K562 (cell line): ENCODE results near the gene SFXN3. TPM values are rescaled to one million over a fixed set of nuclear protein-coding genes. Genes with fewer than 3 reads are reported as not detected.

Source experiments
- ATAC-seq: fragments of 200-7000 bp; cut with Tn5 transposase; 3 replicates; pipeline ENCODE4 v1.9.1; 2020; ENCODE audit warnings: moderate library complexity
- BruUV-seq: library from RNA; stranded (reverse); fragments of 400-500 nt; replicated peaks from 2 replicates; lab custom pipeline; 2021; lab: Mats Ljungman, UMichigan
- CTCF ChIA-PET: fragments of 300-600 bp; formaldehyde crosslinking; extraction: SDS; loops from one replicate; lab custom pipeline; 2021; ENCODE audit warnings: low intra/inter-chr PET ratio; lab: Yijun Ruan, JAX
- POLR2A ChIA-PET: fragments of 300-600, 350-650 bp; sonication (Branson Sonifier 250); formaldehyde crosslinking; extraction: SDS; loops from one replicate; lab custom pipeline; 2021; ENCODE audit warnings: antibody characterized with exemption, inconsistent platforms; lab: Yijun Ruan, JAX
- DNase-seq, 4 experiments: peaks; one replicate each; pipeline versions ENCODE4 v3.0.0 to v3.0.0-alpha.2; 2011 to 2018; ENCODE audit warnings: low spot score in 3 of 4, mixed read lengths in 3 of 4; ENCODE audit errors: extremely low read depth in 1 of 4
- FAIRE-seq: peaks from 2 replicates; lab custom pipeline; 2011; peaks lifted over from hg19 to GRCh38; lab: Jason Lieb, UNC
- H2AFZ ChIP-seq: 2 replicates; pipeline ENCODE4 v1.6.0; 2011; ENCODE audit warnings: low read depth, low read length, control low read depth, inconsistent platforms
- H3K27ac ChIP-seq: fragments of 200-600 bp; 3 replicates; pipeline ENCODE4 v1.8.0; 2011; ENCODE audit warnings: low read depth, mild to moderate bottlenecking, control low read depth, inconsistent platforms, low read length, moderate library complexity, mixed read lengths; ENCODE audit errors: extremely low read depth
- H3K27me3 ChIP-seq, 2 experiments: fragments of 300-600 bp in 1 of 2; 2 replicates in 1 of 2; 3 replicates in 1 of 2; pipeline versions ENCODE4 v1.6.0 to v1.8.0; 2011; ENCODE audit warnings: inconsistent platforms in 2 of 2, low read length in 2 of 2, mild to moderate bottlenecking in 1 of 2, mixed read lengths in 1 of 2, moderate library complexity in 1 of 2; ENCODE audit not compliant: control insufficient read depth in 2 of 2, insufficient read depth in 2 of 2
- H3K36me3 ChIP-seq: fragments of 300-600 bp; 3 replicates; pipeline ENCODE4 v1.8.0; 2011; ENCODE audit warnings: mild to moderate bottlenecking, low read length, inconsistent platforms; ENCODE audit not compliant: control insufficient read depth, insufficient read depth
- H3K4me1 ChIP-seq, 2 experiments: fragments of 200-600 bp in 1 of 2; replicated peaks in 1 of 2; 2 replicates in 1 of 2; 3 replicates in 1 of 2; pipeline versions ENCODE4 v1.5.1 to v1.8.0; 2011; ENCODE audit warnings: inconsistent platforms in 2 of 2, low read length in 2 of 2, mild to moderate bottlenecking in 1 of 2, mixed read lengths in 1 of 2, moderate library complexity in 1 of 2; ENCODE audit not compliant: control insufficient read depth in 2 of 2, insufficient read depth in 2 of 2
- H3K4me2 ChIP-seq: 2 replicates; pipeline ENCODE4 v1.6.1; 2011; ENCODE audit warnings: low read length, control low read depth, inconsistent platforms, mixed read lengths; ENCODE audit not compliant: insufficient read depth
- H3K4me3 ChIP-seq: fragments of 200-600 bp; sonication (generic), shearing (Covaris generic); 2 replicates; pipeline ENCODE4 v1.5.1; 2016; ENCODE audit warnings: control low read depth, inconsistent platforms
- H3K79me2 ChIP-seq: fragments of 200-600 bp; 3 replicates; pipeline ENCODE4 v1.8.0; 2011; ENCODE audit warnings: low read length, inconsistent platforms; ENCODE audit not compliant: control insufficient read depth, insufficient read depth
- H3K9ac ChIP-seq, 2 experiments: 2 replicates each; pipeline versions ENCODE4 v1.6.0 to v1.6.1; 2011; ENCODE audit warnings: low read depth in 2 of 2, low read length in 2 of 2, control low read depth in 1 of 2, inconsistent platforms in 1 of 2, mild to moderate bottlenecking in 1 of 2, mixed read lengths in 1 of 2; ENCODE audit not compliant: insufficient read depth in 1 of 2
- H3K9me1 ChIP-seq: one replicate; pipeline ENCODE4 v1.6.0; 2011; ENCODE audit warnings: inconsistent platforms, mild to moderate bottlenecking, low read length, moderate library complexity; ENCODE audit not compliant: control insufficient read depth, insufficient read depth
- H3K9me3 ChIP-seq: replicated peaks from 2 replicates; pipeline ENCODE4 v1.5.1; 2011; ENCODE audit warnings: low read depth, low read length, inconsistent platforms; ENCODE audit not compliant: control insufficient read depth, insufficient read depth
- H4K20me1 ChIP-seq: replicated peaks from 2 replicates; pipeline ENCODE4 v1.6.1; 2011; ENCODE audit warnings: low read length, inconsistent platforms, mixed read lengths; ENCODE audit not compliant: control insufficient read depth, insufficient read depth
- ARID2 ChIP-seq: fragments of 450-650 bp; IDR thresholded peaks from 2 replicates; pipeline ENCODE4 v1.6.1; 2017; ENCODE audit warnings: antibody characterized with exemption, mild to moderate bottlenecking
- ATF3 ChIP-seq, 2 experiments: fragments of 450-650 bp in 1 of 2; sonication (generic) in 1 of 2; formaldehyde crosslinking in 1 of 2; IDR thresholded peaks in 1 of 2; conservative IDR thresholded peaks in 1 of 2; 2 replicates each; pipeline versions ENCODE4 v1.6.1 to v1.8.1; 2016 to 2023; ENCODE audit warnings: mild to moderate bottlenecking in 2 of 2, moderate library complexity in 2 of 2, inconsistent platforms in 1 of 2, missing genetic modification reagents in 1 of 2
- ELF1 ChIP-seq: fragments of 200-800 bp; sonication (Bioruptor generic); IDR thresholded peaks from 2 replicates; pipeline ENCODE4 v1.6.1; 2016; ENCODE audit warnings: missing genetic modification characterization, missing compliant biosample characterization
- ETS2 ChIP-seq: IDR thresholded peaks from 2 replicates; pipeline ENCODE4 v1.6.1; 2016; ENCODE audit warnings: borderline replicate concordance, missing genetic modification characterization, mild to moderate bottlenecking, moderate library complexity, missing compliant biosample characterization; ENCODE audit not compliant: poor library complexity, severe bottlenecking
- LCOR ChIP-seq: sonication (generic); formaldehyde crosslinking; IDR thresholded peaks from 2 replicates; pipeline ENCODE4 v1.8.0; 2022; ENCODE audit warnings: mild to moderate bottlenecking, missing genetic modification reagents
- NCOA1 ChIP-seq: fragments of 450-650 bp; IDR thresholded peaks from 2 replicates; pipeline ENCODE4 v1.6.1; 2016; ENCODE audit warnings: low read depth
- NFE2L1 ChIP-seq: fragments of 450-650 bp; IDR thresholded peaks from 2 replicates; pipeline ENCODE4 v1.6.1; 2016; ENCODE audit warnings: missing genetic modification characterization, low read depth, mild to moderate bottlenecking, missing compliant biosample characterization, moderate library complexity, borderline replicate concordance
- PRMT5 ChIP-seq: sonication (generic); formaldehyde crosslinking; IDR thresholded peaks from 2 replicates; pipeline ENCODE4 v1.5.0; 2020; ENCODE audit warnings: missing genetic modification reagents
- SRSF7 ChIP-seq: fragments of 200-400 bp; formaldehyde crosslinking; optimal IDR thresholded peaks from 2 replicates; pipeline ENCODE3; 2017; ENCODE audit warnings: mild to moderate bottlenecking, low read depth, low read length
- TCF15 ChIP-seq: fragments of 250-450 bp; sonication (Bioruptor Pico); IDR thresholded peaks from 2 replicates; pipeline ENCODE4 v1.8.0; 2022; ENCODE audit warnings: moderate library complexity, mild to moderate bottlenecking, inconsistent platforms
- TRIM25 ChIP-seq: fragments of 450-650 bp; IDR thresholded peaks from 2 replicates; pipeline ENCODE4 v1.7.0; 2016; ENCODE audit warnings: borderline replicate concordance
- ZBTB11 ChIP-seq, 3 experiments: fragments of 200-800 bp in 1 of 3; fragments of 250-450 bp in 1 of 3; fragments of 450-650 bp in 1 of 3; sonication (Bioruptor Pico) in 1 of 3; sonication (Bioruptor generic) in 1 of 3; formaldehyde crosslinking in 1 of 3; IDR thresholded peaks; 2 replicates each; pipeline versions ENCODE4 v1.6.1 to v1.8.0; 2016 to 2022; ENCODE audit warnings: mild to moderate bottlenecking in 2 of 3, missing genetic modification characterization in 2 of 3, missing compliant biosample characterization in 1 of 3, moderate library complexity in 1 of 3
- ZNF41 ChIP-seq: fragments of 250-450 bp; sonication (Bioruptor Pico); conservative IDR thresholded peaks from 2 replicates; pipeline ENCODE4 v1.4.0; 2020; ENCODE audit warnings: mild to moderate bottlenecking
- WGBS: fragments of 100-300 bp; shearing (Covaris generic); methylation state at CpG from one replicate; pipeline ENCODE4 v1.1.6; 2016; ENCODE audit warnings: low coverage, mixed read lengths; ENCODE audit not compliant: insufficient coverage; ENCODE audit errors: missing lambda C conversion rate; 5-methylcytosine and 5-hydroxymethylcytosine counted together
- in situ Hi-C: fragments of 300-500 bp; cut with MboI; formaldehyde crosslinking; loops from 4 replicates; pipeline ENCODE4 v1.15.0; 2018; ENCODE audit warnings: inconsistent platforms, mixed read lengths
- intact Hi-C: fragments of 100-400 bp; cut with micrococcal nuclease; formaldehyde crosslinking; loops from 2 replicates; pipeline ENCODE4 v1.14.2; 2022
- polyA plus RNA-seq, 8 experiments: library from polyadenylated mRNA; depleted of rRNA in 4 of 8; stranded (reverse) in 5 of 8; unstranded in 3 of 8; fragments of >200 nt; fragmentation: Nextera tagmentation in 2 of 8; fragmentation: Illumina TruSeq in 1 of 8; extraction: Ambion mirVana in 2 of 8; extraction: Trizol in 1 of 8; gene quantifications; 2 replicates each; pipeline versions ENCODE4 v1.2.1 to v1.2.3, GENCODE V29; 2011 to 2014; ENCODE audit warnings: inconsistent platforms in 1 of 8, missing spikeins in 1 of 8
- total RNA-seq, 7 experiments: library from RNA; depleted of rRNA in 6 of 7; stranded (reverse); fragments of >200 nt in 6 of 7; fragmentation: Illumina TruSeq in 2 of 7; extraction: Trizol in 2 of 7; gene quantifications; 2 replicates each; pipeline versions ENCODE4 v1.2.1 to v1.2.3, GENCODE V29; 2011 to 2021; ENCODE audit warnings: low replicate concordance in 1 of 7

The SFXN3 gene
- total and polyA plus RNA-seq, 9 of the 15 experiments (the other 6 are each of a cell fraction or from before 2014, with no cell fraction given) = 0.24 to 4.6 (median 0.86) TPM

- DNase-seq (peak; percentile 91 to 96 (median 92)), FAIRE-seq (peak; percentile 90), ATAC-seq (peak; percentile 80)
- no peaks in the 10 kb centered on the region for H3K9me1 ChIP-seq
- H2AFZ ChIP-seq = peak overlapping the region; percentile 100
- no peaks in the 10 kb centered on the region for H3K27me3 ChIP-seq
- 1% methylated on average over 16 of the region's 67 CpGs for WGBS
- in situ Hi-C loops = no loop called here
- H3K27ac ChIP-seq = peak overlapping the region; percentile 100
- no peaks in the 10 kb centered on the region for H3K9me3 ChIP-seq
- H3K4me2 ChIP-seq = peak overlapping the region; percentile 93
- peak overlapping the region; percentile 53 for H3K4me3 ChIP-seq
- peak overlapping the region; percentile 97 to 99 for H3K9ac ChIP-seq
- H3K79me2 ChIP-seq = peaks cover 70% of the 10 kb centered on the region
- H4K20me1 ChIP-seq = no peaks in the 10 kb centered on the region
- CTCF ChIA-PET = interaction anchor here (0.6 to 2.4 kb wide), 2 partner anchors 19 to 36 kb away, joined by 3 to 12 read pairs; no protein-coding TSS in a partner anchor
- H3K4me1 ChIP-seq = peaks cover 42 to 57% of the 10 kb centered on the region in 2 experiments
- H3K36me3 ChIP-seq = peaks cover 12% of the 10 kb centered on the region; the same call in 1 of the 3 replicates
- POLR2A ChIA-PET = interaction anchor here (0.6 to 2.2 kb wide), 8 partner anchors 10 to 1500 kb away, joined by 3 to 13 read pairs (median 4); no protein-coding TSS in a partner anchor
- TSS peak; percentile 62 for BruUV-seq
- intact Hi-C loops = loop anchor here (1.0 to 10.0 kb wide), 3 partner anchors 7 to 994 kb away; partner anchors contain the start of gene ARMH3
- TF ChIP-seq SRSF7 (no peak), ATF3 (IDR thresholded peaks at IDR 0.05) (no peak), ATF3 (CRISPR knock-in tag; conservative IDR thresholded peaks at IDR 0.05) (no peak), NCOA1 (0 out of 2 replicates have a peak, but pooled peaks have one; percentile 16), NFE2L1 (tag) (no peak), TCF15 (no peak), ZBTB11 (CRISPR knock-in tag; IDR thresholded peaks at IDR 0.05) (0 out of 6 replicates have a peak, but pooled peaks of 1 of the 3 experiments have one; percentile 46), ARID2 (no peak), TRIM25 (no peak), ELF1 (tag) (peak; percentile 49; the same call in 1 of the 2 replicates), PRMT5 (CRISPR knock-in tag) (no peak), LCOR (CRISPR knock-in tag) (no peak), ZNF41 (CRISPR knock-in tag) (no peak), ETS2 (tag) (no peak)
These were observed 30.1 kb downstream of the SFXN3 start for GRCh38 chr10:101060951-101061623.
